OCI-LY7 (cell line): ENCODE measurements around the gene NOP56.

Source experiments
- CTCF ChIP-seq: fragments of 200-600 bp; sonication (generic); conservative IDR thresholded peaks from 2 replicates; pipeline ENCODE4 v1.5.1; 2014; ENCODE audit warnings: mild to moderate bottlenecking, antibody characterized with exemption, low read length, moderate library complexity, mixed read lengths
- EZH2phosphoT487 ChIP-seq: fragments of 200-600 bp; sonication (generic); IDR thresholded peaks from 2 replicates; pipeline ENCODE4 v1.6.1; 2018; ENCODE audit warnings: low read depth, borderline replicate concordance, mild to moderate bottlenecking, mixed run types, antibody characterized with exemption, low read length, moderate library complexity, mixed read lengths

- TF ChIP-seq CTCF (no peak), EZH2phosphoT487 (no peak)
Observed at GRCh38 chr20:2606507-2607006, 45.9 kb upstream of the NOP56 start.
